K562 (cell line): Measurements from ENCODE around the gene NDUFB10. TPM values are rescaled to one million over a fixed set of nuclear protein-coding genes. Genes with fewer than 3 reads are reported as not detected.

Source experiments
- ATAC-seq: fragments of 200-7000 bp; cut with Tn5 transposase; 3 replicates; pipeline ENCODE4 v1.9.1; 2020; ENCODE audit warnings: moderate library complexity
- BruUV-seq: library from RNA; stranded (reverse); fragments of 400-500 nt; replicated peaks from 2 replicates; lab custom pipeline; 2021; lab: Mats Ljungman, UMichigan
- CTCF ChIA-PET: fragments of 300-600 bp; formaldehyde crosslinking; extraction: SDS; loops from one replicate; lab custom pipeline; 2021; ENCODE audit warnings: low intra/inter-chr PET ratio; lab: Yijun Ruan, JAX
- POLR2A ChIA-PET: fragments of 300-600, 350-650 bp; sonication (Branson Sonifier 250); formaldehyde crosslinking; extraction: SDS; loops from one replicate; lab custom pipeline; 2021; ENCODE audit warnings: antibody characterized with exemption, inconsistent platforms; lab: Yijun Ruan, JAX
- DNase-seq, 4 experiments: peaks; one replicate each; pipeline versions ENCODE4 v3.0.0 to v3.0.0-alpha.2; 2011 to 2018; ENCODE audit warnings: low spot score in 3 of 4, mixed read lengths in 3 of 4; ENCODE audit errors: extremely low read depth in 1 of 4
- FAIRE-seq: peaks from 2 replicates; lab custom pipeline; 2011; peaks lifted over from hg19 to GRCh38; lab: Jason Lieb, UNC
- H2AFZ ChIP-seq: 2 replicates; pipeline ENCODE4 v1.6.0; 2011; ENCODE audit warnings: low read depth, low read length, control low read depth, inconsistent platforms
- H3K27ac ChIP-seq: fragments of 200-600 bp; 3 replicates; pipeline ENCODE4 v1.8.0; 2011; ENCODE audit warnings: low read depth, mild to moderate bottlenecking, control low read depth, inconsistent platforms, low read length, moderate library complexity, mixed read lengths; ENCODE audit errors: extremely low read depth
- H3K27me3 ChIP-seq, 2 experiments: fragments of 300-600 bp in 1 of 2; 2 replicates in 1 of 2; 3 replicates in 1 of 2; pipeline versions ENCODE4 v1.6.0 to v1.8.0; 2011; ENCODE audit warnings: inconsistent platforms in 2 of 2, low read length in 2 of 2, mild to moderate bottlenecking in 1 of 2, mixed read lengths in 1 of 2, moderate library complexity in 1 of 2; ENCODE audit not compliant: control insufficient read depth in 2 of 2, insufficient read depth in 2 of 2
- H3K36me3 ChIP-seq: fragments of 300-600 bp; 3 replicates; pipeline ENCODE4 v1.8.0; 2011; ENCODE audit warnings: mild to moderate bottlenecking, low read length, inconsistent platforms; ENCODE audit not compliant: control insufficient read depth, insufficient read depth
- H3K4me1 ChIP-seq, 2 experiments: fragments of 200-600 bp in 1 of 2; replicated peaks in 1 of 2; 2 replicates in 1 of 2; 3 replicates in 1 of 2; pipeline versions ENCODE4 v1.5.1 to v1.8.0; 2011; ENCODE audit warnings: inconsistent platforms in 2 of 2, low read length in 2 of 2, mild to moderate bottlenecking in 1 of 2, mixed read lengths in 1 of 2, moderate library complexity in 1 of 2; ENCODE audit not compliant: control insufficient read depth in 2 of 2, insufficient read depth in 2 of 2
- H3K4me2 ChIP-seq: 2 replicates; pipeline ENCODE4 v1.6.1; 2011; ENCODE audit warnings: low read length, control low read depth, inconsistent platforms, mixed read lengths; ENCODE audit not compliant: insufficient read depth
- H3K4me3 ChIP-seq: fragments of 200-600 bp; sonication (generic), shearing (Covaris generic); 2 replicates; pipeline ENCODE4 v1.5.1; 2016; ENCODE audit warnings: control low read depth, inconsistent platforms
- H3K79me2 ChIP-seq: fragments of 200-600 bp; 3 replicates; pipeline ENCODE4 v1.8.0; 2011; ENCODE audit warnings: low read length, inconsistent platforms; ENCODE audit not compliant: control insufficient read depth, insufficient read depth
- H3K9ac ChIP-seq, 2 experiments: 2 replicates each; pipeline versions ENCODE4 v1.6.0 to v1.6.1; 2011; ENCODE audit warnings: low read depth in 2 of 2, low read length in 2 of 2, control low read depth in 1 of 2, inconsistent platforms in 1 of 2, mild to moderate bottlenecking in 1 of 2, mixed read lengths in 1 of 2; ENCODE audit not compliant: insufficient read depth in 1 of 2
- H3K9me1 ChIP-seq: one replicate; pipeline ENCODE4 v1.6.0; 2011; ENCODE audit warnings: inconsistent platforms, mild to moderate bottlenecking, low read length, moderate library complexity; ENCODE audit not compliant: control insufficient read depth, insufficient read depth
- H3K9me3 ChIP-seq: replicated peaks from 2 replicates; pipeline ENCODE4 v1.5.1; 2011; ENCODE audit warnings: low read depth, low read length, inconsistent platforms; ENCODE audit not compliant: control insufficient read depth, insufficient read depth
- H4K20me1 ChIP-seq: replicated peaks from 2 replicates; pipeline ENCODE4 v1.6.1; 2011; ENCODE audit warnings: low read length, inconsistent platforms, mixed read lengths; ENCODE audit not compliant: control insufficient read depth, insufficient read depth
- BHLHE40 ChIP-seq: IDR thresholded peaks from 2 replicates; pipeline ENCODE4 v1.6.1; 2011; ENCODE audit warnings: low read length, improper control_type of control experiment
- CREB3L1 ChIP-seq: fragments of 450-650 bp; IDR thresholded peaks from 2 replicates; pipeline ENCODE4 v1.6.1; 2014; ENCODE audit warnings: low read depth, mild to moderate bottlenecking, moderate library complexity, borderline replicate concordance
- DEAF1 ChIP-seq: fragments of 450-650 bp; formaldehyde crosslinking; IDR thresholded peaks from 2 replicates; pipeline ENCODE4 v1.4.0; 2020; ENCODE audit warnings: mild to moderate bottlenecking, moderate library complexity
- TRIM24 ChIP-seq, 2 experiments: fragments of 450-650 bp; IDR thresholded peaks; 2 replicates each; pipeline ENCODE4 v1.6.1; 2016
- WGBS: fragments of 100-300 bp; shearing (Covaris generic); methylation state at CpG from one replicate; pipeline ENCODE4 v1.1.6; 2016; ENCODE audit warnings: low coverage, mixed read lengths; ENCODE audit not compliant: insufficient coverage; ENCODE audit errors: missing lambda C conversion rate; 5-methylcytosine and 5-hydroxymethylcytosine counted together
- in situ Hi-C: fragments of 300-500 bp; cut with MboI; formaldehyde crosslinking; loops from 4 replicates; pipeline ENCODE4 v1.15.0; 2018; ENCODE audit warnings: inconsistent platforms, mixed read lengths
- intact Hi-C: fragments of 100-400 bp; cut with micrococcal nuclease; formaldehyde crosslinking; loops from 2 replicates; pipeline ENCODE4 v1.14.2; 2022
- polyA plus RNA-seq, 8 experiments: library from polyadenylated mRNA; depleted of rRNA in 4 of 8; stranded (reverse) in 5 of 8; unstranded in 3 of 8; fragments of >200 nt; fragmentation: Nextera tagmentation in 2 of 8; fragmentation: Illumina TruSeq in 1 of 8; extraction: Ambion mirVana in 2 of 8; extraction: Trizol in 1 of 8; gene quantifications; 2 replicates each; pipeline versions ENCODE4 v1.2.1 to v1.2.3, GENCODE V29; 2011 to 2014; ENCODE audit warnings: inconsistent platforms in 1 of 8, missing spikeins in 1 of 8
- total RNA-seq, 7 experiments: library from RNA; depleted of rRNA in 6 of 7; stranded (reverse); fragments of >200 nt in 6 of 7; fragmentation: Illumina TruSeq in 2 of 7; extraction: Trizol in 2 of 7; gene quantifications; 2 replicates each; pipeline versions ENCODE4 v1.2.1 to v1.2.3, GENCODE V29; 2011 to 2021; ENCODE audit warnings: low replicate concordance in 1 of 7

The NDUFB10 gene
- total and polyA plus RNA-seq, 9 of the 15 experiments (the other 6 are each of a cell fraction or from before 2014, with no cell fraction given), result 69.3 to 527 (median 161) TPM

- H3K4me2 ChIP-seq, result no peak overlapping the region
- in situ Hi-C loops (loop anchor here (5.0 kb wide), 1 partner anchor 151 kb away; the partner anchor contains the start of genes NUBP2 and SPSB3), intact Hi-C loops (no loop called here)
- FAIRE-seq (no peak), DNase-seq (no peak), ATAC-seq (no peak)
- no peak overlapping the region for H2AFZ ChIP-seq
- H3K4me3 ChIP-seq, result no peak overlapping the region
- peaks cover 10 to 44% of the 10 kb centered on the region in 2 experiments; a peak in 4 of 5 replicates for H3K4me1 ChIP-seq
- no peaks in the 10 kb centered on the region for H3K9me3 ChIP-seq
- WGBS, result 47% methylated on average over 19 of the region's 23 CpGs
- H3K27me3 ChIP-seq, result no peaks in the 10 kb centered on the region
- peaks cover 10% of the 10 kb centered on the region; the same call in 2 of the 3 replicates for H3K36me3 ChIP-seq
- no peak overlapping the region for H3K27ac ChIP-seq
- BruUV-seq, result no TSS peak
- ChIA-PET POLR2A (interaction anchor here (1.3 to 1.5 kb wide), 2 partner anchors 8 to 32 kb away, joined by 5 to 7 read pairs; partner anchors contain the start of gene RPS2), CTCF (no interaction called here)
- no peak for TF ChIP-seq CREB3L1
- no peak for TF ChIP-seq DEAF1
- no peak for TF ChIP-seq TRIM24 (IDR thresholded peaks at IDR 0.05)
- TF ChIP-seq BHLHE40, result no peak
- peak overlapping the region in 1 of 2 experiments; percentile 71; a peak in 1 of 4 replicates for H3K9ac ChIP-seq
- H4K20me1 ChIP-seq, result no peaks in the 10 kb centered on the region
- H3K79me2 ChIP-seq, result no peaks in the 10 kb centered on the region
- H3K9me1 ChIP-seq, result no peaks in the 10 kb centered on the region
Measured at GRCh38 chr16:1933097-1933661, 26.2 kb upstream of the NDUFB10 start.
